ENCODE measurements around the gene ZNF429.

- TF ChIP-seq CTCF (IDR thresholded peaks at IDR 0.05), result no peak
- TF ChIP-seq POLR2AphosphoS5 (IDR thresholded peaks at IDR 0.05; ENCODE audit: low read depth, low read length), result no peak
- no peak for TF ChIP-seq REST (IDR thresholded peaks at IDR 0.05; ENCODE audit: insufficient read depth in 1 of 2, low read depth in 2 of 2, low read length in 1 of 2)
These were observed 14.3 kb upstream of the ZNF429 start for GRCh38 chr19:21491146-21491545.

All from Panc1 (cell line).